Astrocyte of the hippocampus (primary cell): Measurements from ENCODE around the gene FBXO11.
"Not testable (repeated sequence)": the region's sequence is repeated elsewhere in the genome, so short reads cannot be mapped to it uniquely, and the experiment has no call there.

Experiments used
- DNase-seq: peaks from one replicate; pipeline ENCODE4 v3.0.0; 2011; ENCODE audit warnings: low read depth, low spot score

FBXO11 gene

GRCh38 chr2:47906157-47907038 lies at the start of gene FBXO11:
Gene FBXO11 (minus strand): TSS chr2:47906498. CDS start chr2:47905720, 778 bp downstream.
- peak; percentile 98 for DNase-seq

- DNase-seq = no peak
These were observed 44.3 kb upstream of the FBXO11 start for GRCh38 chr2:47950340-47951301.

- DNase-seq = no peak
These were observed 40.3 kb upstream of the FBXO11 start for GRCh38 chr2:47946593-47946992.

GRCh38 chr2:47945046-47945781 lies 38.9 kb upstream of the FBXO11 start:
- DNase-seq = no peak

GRCh38 chr2:47941936-47942335 lies 35.6 kb upstream of the FBXO11 start:
- DNase-seq = no peak

GRCh38 chr2:47937677-47938076 lies 31.4 kb upstream of the FBXO11 start:
- no peak for DNase-seq

- no peak for DNase-seq
These were observed 28.8 kb upstream of the FBXO11 start for GRCh38 chr2:47935071-47935470.

GRCh38 chr2:47918043-47918442 lies 11.7 kb upstream of the FBXO11 start:
- no peak for DNase-seq

- no peak for DNase-seq
These were observed 11.1 kb upstream of the FBXO11 start for GRCh38 chr2:47917276-47917961.

GRCh38 chr2:47916412-47916811 lies 10.1 kb upstream of the FBXO11 start:
- DNase-seq = no peak

- not testable (repeated sequence) for DNase-seq
These were observed 4.4 kb upstream of the FBXO11 start for GRCh38 chr2:47910662-47911061.

GRCh38 chr2:47908682-47909081 lies 2.4 kb upstream of the FBXO11 start:
- DNase-seq = no peak

- DNase-seq = no peak
These were observed 912 bp upstream of the FBXO11 start for GRCh38 chr2:47907039-47907781.

GRCh38 chr2:47905386-47906156 lies 727 bp downstream of the FBXO11 start:
- DNase-seq = peak; percentile 76

GRCh38 chr2:47903781-47904490 lies 2.4 kb downstream of the FBXO11 start:
- no peak for DNase-seq

GRCh38 chr2:47901892-47902291 lies 4.4 kb downstream of the FBXO11 start:
- DNase-seq = not testable (repeated sequence)

- DNase-seq = no peak
These were observed 5.4 kb downstream of the FBXO11 start for GRCh38 chr2:47900857-47901256.

- peak; percentile 12 for DNase-seq
These were observed 6.1 kb downstream of the FBXO11 start for GRCh38 chr2:47899915-47900816.
